OCI-LY7 (cell line): Measurements from ENCODE around the gene TSPAN17. TPM values are rescaled to one million over a fixed set of nuclear protein-coding genes. Genes with fewer than 3 reads are reported as not detected.

Experiments
- BruUV-seq: library from RNA; stranded (reverse); fragments of 400-500 nt; replicated peaks from 2 replicates; lab custom pipeline; 2021; lab: Mats Ljungman, UMichigan
- CTCF ChIA-PET: fragments of 300-600 bp; sonication (Branson Sonifier 250); formaldehyde crosslinking; loops from one replicate; lab custom pipeline; 2022; ENCODE audit warnings: antibody characterized with exemption; ENCODE audit not compliant: unreplicated experiment; lab: Charles Lee
- POLR2A ChIA-PET: fragments of 300-600 bp; sonication (Branson Sonifier 250); formaldehyde crosslinking; loops from one replicate; lab custom pipeline; 2022; ENCODE audit warnings: antibody characterized with exemption; lab: Charles Lee
- DNase-seq: peaks from one replicate; pipeline ENCODE4 v3.0.0-alpha.2; 2015; ENCODE audit warnings: low spot score
- H2AFZ ChIP-seq: fragments of 200-600 bp; sonication (generic), shearing (Covaris generic); 2 replicates; pipeline ENCODE4 v1.6.1; 2014; ENCODE audit warnings: mild to moderate bottlenecking, antibody characterized with exemption, low read length, moderate library complexity
- H3K27ac ChIP-seq: fragments of 200-600 bp; sonication (generic); 2 replicates; pipeline ENCODE4 v1.5.1; 2014; ENCODE audit warnings: mixed run types, low read depth, mild to moderate bottlenecking, moderate library complexity, low read length, inconsistent platforms; ENCODE audit not compliant: poor library complexity, severe bottlenecking
- H3K36me3 ChIP-seq: fragments of 200-600 bp; sonication (generic); 2 replicates; pipeline ENCODE4 v1.6.1; 2014; ENCODE audit warnings: mild to moderate bottlenecking, antibody characterized with exemption, low read length, moderate library complexity, mixed read lengths; ENCODE audit not compliant: insufficient read depth
- H3K4me1 ChIP-seq: fragments of 200-600 bp; sonication (generic); 2 replicates; pipeline ENCODE4 v1.5.1; 2014; ENCODE audit warnings: mild to moderate bottlenecking, low read length; ENCODE audit not compliant: insufficient read depth, poor library complexity, severe bottlenecking
- H3K4me2 ChIP-seq: fragments of 200-600 bp; sonication (generic); 2 replicates; pipeline ENCODE4 v1.6.1; 2014; ENCODE audit warnings: mild to moderate bottlenecking, low read length
- H3K4me3 ChIP-seq: fragments of 200-600 bp; sonication (generic); 2 replicates; pipeline ENCODE4 v1.5.1; 2014; ENCODE audit warnings: mild to moderate bottlenecking, low read depth, low read length; ENCODE audit not compliant: poor library complexity, severe bottlenecking
- H3K79me2 ChIP-seq: fragments of 200-600 bp; sonication (generic); 2 replicates; pipeline ENCODE4 v1.6.1; 2016; ENCODE audit warnings: low read depth, mild to moderate bottlenecking, low read length, moderate library complexity, mixed read lengths; ENCODE audit not compliant: insufficient read depth
- H3K9me2 ChIP-seq: fragments of 200-600 bp; sonication (generic); 2 replicates; pipeline ENCODE4 v1.6.1; 2016; ENCODE audit warnings: mild to moderate bottlenecking, low read length, mixed read lengths; ENCODE audit not compliant: insufficient read depth
- H3K9me3 ChIP-seq: fragments of 200-600 bp; sonication (generic); 2 replicates; pipeline ENCODE4 v1.6.1; 2014; ENCODE audit warnings: mild to moderate bottlenecking, mixed run types, low read length, mixed read lengths
- H4K20me1 ChIP-seq: fragments of 200-600 bp; sonication (generic); 2 replicates; pipeline ENCODE4 v1.6.1; 2014; ENCODE audit warnings: mild to moderate bottlenecking, antibody characterized with exemption, low read length, moderate library complexity, mixed read lengths; ENCODE audit not compliant: insufficient read depth
- CTCF ChIP-seq: fragments of 200-600 bp; sonication (generic); conservative IDR thresholded peaks from 2 replicates; pipeline ENCODE4 v1.5.1; 2014; ENCODE audit warnings: mild to moderate bottlenecking, antibody characterized with exemption, low read length, moderate library complexity, mixed read lengths
- EZH2phosphoT487 ChIP-seq: fragments of 200-600 bp; sonication (generic); IDR thresholded peaks from 2 replicates; pipeline ENCODE4 v1.6.1; 2018; ENCODE audit warnings: low read depth, borderline replicate concordance, mild to moderate bottlenecking, mixed run types, antibody characterized with exemption, low read length, moderate library complexity, mixed read lengths
- intact Hi-C: fragments of 100-400 bp; cut with micrococcal nuclease; formaldehyde crosslinking; loops from one replicate; pipeline ENCODE4 v1.10.0; 2022; ENCODE audit not compliant: unreplicated experiment
- total RNA-seq, 2 experiments: library from RNA; depleted of rRNA in 1 of 2; stranded (reverse); fragments of >200 nt in 1 of 2; shearing (Covaris generic) in 1 of 2; gene quantifications; 2 replicates each; pipeline ENCODE4 v1.2.3, GENCODE V29; 2014 to 2022

Gene TSPAN17
- total RNA-seq, 2 experiments from 2014 or later: 9.3 to 23.3 TPM

DNA sequence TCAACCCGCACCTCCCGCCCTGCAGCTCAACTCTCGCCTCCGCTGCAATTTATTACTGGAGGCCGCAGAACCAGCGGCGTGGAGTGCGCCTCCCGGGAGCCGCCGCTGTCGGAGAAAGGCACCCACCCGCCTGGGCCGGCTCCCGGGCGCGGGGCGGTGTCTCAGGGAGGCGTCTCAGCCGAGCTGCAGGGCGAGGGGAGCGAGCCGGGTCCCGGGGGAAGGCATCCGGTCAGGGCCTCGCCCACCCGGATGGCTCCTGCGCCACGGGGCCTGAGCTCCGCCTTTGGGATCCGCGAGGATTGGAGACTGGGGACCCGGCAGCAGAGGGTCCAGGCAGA lies 32.9 kb downstream of the TSPAN17 start:
- no peak overlapping the region for H2AFZ ChIP-seq
- CTCF ChIA-PET: no interaction called here
- H3K36me3 ChIP-seq: no peaks in the 10 kb centered on the region
- no peak overlapping the region for H3K4me2 ChIP-seq
- H3K4me1 ChIP-seq: no peaks in the 10 kb centered on the region
- no peak for TF ChIP-seq CTCF
- no peak for TF ChIP-seq EZH2phosphoT487
- H3K27ac ChIP-seq: no peak overlapping the region
- no peaks in the 10 kb centered on the region for H3K79me2 ChIP-seq
- H3K9me2 ChIP-seq: no peaks in the 10 kb centered on the region
- H4K20me1 ChIP-seq: no peaks in the 10 kb centered on the region
- no peak for DNase-seq
- 0 out of 2 replicates have a peak, but pooled peaks cover under 1% of the 10 kb centered on the region for H3K9me3 ChIP-seq
- intact Hi-C loops: no loop called here
- POLR2A ChIA-PET: no interaction called here
- no peak overlapping the region for H3K4me3 ChIP-seq
- no TSS peak for BruUV-seq

GRCh38 chr5:176682016-176682531 lies 34.8 kb downstream of the TSPAN17 start:
- CTCF ChIA-PET: no interaction called here
- Histone ChIP-seq H3K4me1 (no peaks in the 10 kb centered on the region), H3K36me3 (no peaks in the 10 kb centered on the region), H4K20me1 (no peaks in the 10 kb centered on the region), H2AFZ (no peak overlapping the region), H3K27ac (no peak overlapping the region), H3K4me2 (no peak overlapping the region), H3K9me3 (0 out of 2 replicates have a peak, but pooled peaks cover 9% of the 10 kb centered on the region), H3K4me3 (no peak overlapping the region), H3K79me2 (no peaks in the 10 kb centered on the region), H3K9me2 (no peaks in the 10 kb centered on the region)
- BruUV-seq: no TSS peak
- intact Hi-C loops: no loop called here
- TF ChIP-seq EZH2phosphoT487: no peak
- TF ChIP-seq CTCF: no peak
- no peak for DNase-seq
- POLR2A ChIA-PET: interaction anchor here (0.6 to 1.0 kb wide), 3 partner anchors 11 to 35 kb away, joined by 3 to 4 read pairs (median 4); partner anchors contain the start of gene TSPAN17

GRCh38 chr5:176685010-176685409 lies 37.7 kb downstream of the TSPAN17 start:
- ChIA-PET CTCF (no interaction called here), POLR2A (interaction anchor here (0.7 kb wide), 1 partner anchor 414 kb away, joined by 3 read pairs; no protein-coding TSS in a partner anchor)
- H3K36me3 ChIP-seq: no peaks in the 10 kb centered on the region
- no TSS peak for BruUV-seq
- DNase-seq: no peak
- no peak overlapping the region for H3K4me3 ChIP-seq
- H4K20me1 ChIP-seq: no peaks in the 10 kb centered on the region
- H3K9me2 ChIP-seq: no peaks in the 10 kb centered on the region
- H2AFZ ChIP-seq: no peak overlapping the region
- intact Hi-C loops: no loop called here
- H3K79me2 ChIP-seq: no peaks in the 10 kb centered on the region
- TF ChIP-seq EZH2phosphoT487: no peak
- TF ChIP-seq CTCF: no peak
- no peak overlapping the region for H3K27ac ChIP-seq
- H3K4me2 ChIP-seq: no peak overlapping the region
- H3K4me1 ChIP-seq: no peaks in the 10 kb centered on the region
- H3K9me3 ChIP-seq: 0 out of 2 replicates have a peak, but pooled peaks cover 9% of the 10 kb centered on the region
